ENCODE data around the gene MGAT4A.

Gene MGAT4A

GRCh38 chr2:98572211-98572610, 158.7 kb downstream of the MGAT4A start:
- no peak for DNase-seq (ENCODE audit: low read depth)

GRCh38 chr2:98571796-98572195, 159.1 kb downstream of the MGAT4A start:
- no peak for DNase-seq (ENCODE audit: low read depth)

GRCh38 chr2:98571121-98571701, 159.7 kb downstream of the MGAT4A start:
- no peak for DNase-seq (ENCODE audit: low read depth)

GRCh38 chr2:98570356-98570755, 160.6 kb downstream of the MGAT4A start:
- no peak for DNase-seq (ENCODE audit: low read depth)

GRCh38 chr2:98569915-98570314, 161.0 kb downstream of the MGAT4A start:
- no peak for DNase-seq (ENCODE audit: low read depth)

GRCh38 chr2:98569197-98569793, 161.6 kb downstream of the MGAT4A start:
- peak; percentile 62 for DNase-seq (ENCODE audit: low read depth)

All from stimulated activated CD8-positive, alpha-beta memory T cell treated with anti-CD3 and anti-CD28 coated beads, Interleukin-15, amount 100 ng/mL, for 1 hour (primary cell).